GM12875 (cell line): Measurements from ENCODE around the gene PCED1A.

Experiments used
- H3K4me3 ChIP-seq: one replicate; pipeline ENCODE4 v1.5.1; 2011; ENCODE audit warnings: low read depth, low read length, control low read depth
- CTCF ChIP-seq: IDR thresholded peaks from 2 replicates; pipeline ENCODE4 v1.5.1; 2011; ENCODE audit warnings: low read depth, mild to moderate bottlenecking, control low read depth, inconsistent platforms, low read length, moderate library complexity, borderline replicate concordance; ENCODE audit not compliant: insufficient read depth

The PCED1A gene

GRCh38 chr20:2872459-2873009 is 32.1 kb upstream of the PCED1A start:
- peak overlapping the region; percentile 59 for H3K4me3 ChIP-seq
- TF ChIP-seq CTCF = peak; percentile 64

- TF ChIP-seq CTCF = no peak
- H3K4me3 ChIP-seq = peak overlapping the region; percentile 59
These were observed 31.4 kb upstream of the PCED1A start for GRCh38 chr20:2871661-2872458.

GRCh38 chr20:2871111-2871465 is 30.6 kb upstream of the PCED1A start:
- H3K4me3 ChIP-seq = no peak overlapping the region
- no peak for TF ChIP-seq CTCF

- no peak overlapping the region for H3K4me3 ChIP-seq
- TF ChIP-seq CTCF = no peak
These were observed 28.9 kb upstream of the PCED1A start for GRCh38 chr20:2869381-2869780.

- no peak for TF ChIP-seq CTCF
- no peak overlapping the region for H3K4me3 ChIP-seq
These were observed 26.8 kb upstream of the PCED1A start for GRCh38 chr20:2867081-2867864.

GRCh38 chr20:2866236-2866635 is 25.8 kb upstream of the PCED1A start:
- TF ChIP-seq CTCF = no peak
- H3K4me3 ChIP-seq = no peak overlapping the region
